HG02938 (cell line): ENCODE results near the gene ATP6V1E1.

ENCODE experiments used
- ATAC-seq: cut with Tn5 transposase; IDR thresholded peaks from one replicate; pipeline ENCODE4 v1.9.1; 2021; ENCODE audit warnings: mild to moderate bottlenecking, moderate library complexity; ENCODE audit not compliant: unreplicated experiment

Gene ATP6V1E1

DNA sequence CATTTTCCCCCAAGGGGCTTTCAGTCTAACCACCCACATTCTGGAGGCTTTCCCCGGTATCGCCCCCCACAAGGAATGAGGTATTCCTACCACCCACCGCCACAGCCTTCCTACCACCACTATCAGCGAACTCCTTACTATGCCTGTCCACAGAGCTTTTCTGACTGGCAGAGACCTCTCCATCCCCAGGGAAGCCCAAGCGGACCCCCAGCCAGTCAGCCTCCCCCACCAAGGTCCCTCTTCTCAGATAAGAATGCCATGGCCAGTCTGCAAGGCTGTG, 79.9 kb downstream of the ATP6V1E1 start:
- ATAC-seq: no peak

DNA sequence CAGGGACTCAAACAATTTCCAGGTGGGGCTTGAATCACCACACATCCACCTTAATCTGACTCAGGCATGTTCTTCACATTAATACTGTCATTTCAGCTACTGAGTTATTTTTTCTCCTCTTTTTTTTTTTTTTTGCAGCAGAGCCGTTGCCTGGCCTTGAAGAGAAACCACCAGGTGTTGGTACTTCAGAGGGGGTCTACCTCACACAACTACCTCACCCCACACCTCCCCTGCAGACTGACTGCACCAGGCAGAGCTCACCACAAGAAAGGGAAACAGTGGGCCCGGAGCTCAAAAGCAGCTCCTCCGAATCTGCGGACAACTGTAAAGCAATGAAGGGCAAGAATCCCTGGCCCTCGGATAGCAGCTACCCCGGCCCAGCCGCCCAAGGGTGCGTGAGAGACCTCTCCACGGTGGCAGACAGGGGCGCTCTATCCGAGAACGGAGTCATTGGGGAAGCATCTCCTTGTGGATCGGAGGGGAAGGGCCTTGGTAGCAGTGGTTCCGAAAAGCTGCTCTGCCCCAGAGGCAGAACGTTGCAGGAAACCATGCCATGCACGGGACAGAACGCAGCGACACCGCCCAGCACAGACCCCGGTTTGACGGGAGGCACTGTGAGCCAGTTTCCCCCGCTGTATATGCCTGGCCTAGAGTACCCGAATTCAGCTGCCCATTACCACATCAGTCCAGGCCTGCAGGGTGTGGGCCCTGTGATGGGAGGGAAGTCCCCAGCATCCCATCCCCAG, 80.4 kb downstream of the ATP6V1E1 start:
- no peak for ATAC-seq

DNA sequence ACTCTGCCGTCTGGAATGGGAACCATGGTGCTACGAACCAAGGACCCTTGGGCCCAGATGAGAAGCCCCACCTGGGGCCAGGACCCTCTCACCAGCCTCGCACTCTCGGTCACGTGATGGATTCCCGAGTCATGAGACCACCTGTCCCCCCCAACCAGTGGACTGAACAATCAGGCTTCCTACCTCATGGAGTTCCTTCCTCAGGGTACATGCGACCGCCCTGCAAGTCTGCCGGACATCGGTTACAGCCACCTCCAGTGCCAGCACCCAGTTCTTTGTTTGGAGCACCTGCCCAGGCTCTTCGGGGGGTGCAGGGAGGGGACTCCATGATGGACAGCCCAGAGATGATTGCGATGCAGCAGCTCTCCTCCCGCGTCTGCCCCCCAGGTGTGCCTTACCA, 86.1 kb downstream of the ATP6V1E1 start:
- no peak for ATAC-seq
